ENCODE data around the gene GMPPA. TPM values are rescaled to one million over a fixed set of nuclear protein-coding genes. Genes with fewer than 3 reads are reported as not detected.

GMPPA gene
- total RNA-seq, 1 experiment from 2014 or later, result 32.0 TPM

GRCh38 chr2:219469186-219469724 is 29.4 kb upstream of the GMPPA start:
- no peak overlapping the region for H3K18ac ChIP-seq (ENCODE audit: insufficient read length, low read depth, low read length)
- whole genome bisulfite sequencing (ENCODE audit: extremely low coverage, insufficient read length, low lambda C conversion rate), result no CpG with 5 or more reads among the region's 16 CpGs
- no peak for DNase-seq

More at GRCh38 chr2:219469186-219469724, 29.4 kb upstream of the GMPPA start:
- Histone ChIP-seq H3K9ac (ENCODE audit: extremely low read depth, insufficient read length, low read length) (no peak overlapping the region), H4K5ac (ENCODE audit: insufficient read length, low read depth, low read length) (no peak overlapping the region), H3K14ac (ENCODE audit: insufficient read depth, low read length) (no peak overlapping the region), H2BK5ac (ENCODE audit: insufficient read length, low read length) (no peak overlapping the region), H3K4me1 (ENCODE audit: insufficient read depth, low read length) (no peaks in the 10 kb centered on the region), H4K91ac (ENCODE audit: insufficient read length, low read depth, low read length) (no peak overlapping the region), H3K4ac (ENCODE audit: low read depth, low read length) (no peak overlapping the region), H2BK15ac (ENCODE audit: low read depth, low read length) (no peak overlapping the region), H3K9me3 (ENCODE audit: control insufficient read depth, low read depth, low read length) (no peaks in the 10 kb centered on the region), H3K56ac (ENCODE audit: insufficient read length, low read depth, low read length) (no peak overlapping the region), H3K27me3 (ENCODE audit: insufficient read depth, low read length) (no peaks in the 10 kb centered on the region), H3K79me2 (ENCODE audit: insufficient read depth, low read length) (no peaks in the 10 kb centered on the region), H3K23me2 (ENCODE audit: insufficient read length, low read depth, low read length, poor library complexity, severe bottlenecking) (no peaks in the 10 kb centered on the region), H2AFZ (ENCODE audit: low read length) (no peak overlapping the region), H3K79me1 (ENCODE audit: insufficient read depth, low read depth, low read length, poor library complexity, severe bottlenecking) (no peaks in the 10 kb centered on the region), H3K4me2 (ENCODE audit: insufficient read depth, insufficient read length, low read length) (no peak overlapping the region), H2AK5ac (ENCODE audit: insufficient read length, low read length) (no peak overlapping the region), H2BK120ac (ENCODE audit: low read depth, low read length, poor library complexity, severe bottlenecking) (no peak overlapping the region), H2BK20ac (ENCODE audit: low read depth, low read length, poor library complexity, severe bottlenecking) (no peak overlapping the region), H2BK12ac (ENCODE audit: insufficient read length, low read depth, low read length) (no peak overlapping the region), H3K27ac (ENCODE audit: insufficient read length, low read depth, low read length) (no peak overlapping the region), H4K20me1 (ENCODE audit: control insufficient read depth, insufficient read depth, insufficient read length) (no peaks in the 10 kb centered on the region), H4K8ac (replicated peaks; ENCODE audit: insufficient read length, low read depth, low read length) (no peak overlapping the region), H3T11ph (ENCODE audit: low read length) (no peak overlapping the region), H3K23ac (ENCODE audit: insufficient read length, low read depth, low read length) (no peak overlapping the region)
- Mint-ChIP-seq H3K4me3 (no peak overlapping the region), H3K27me3 (ENCODE audit: low read depth) (peaks cover 5% of the 10 kb centered on the region; the same call in 1 of the 2 replicates), H3K4me1 (no peaks in the 10 kb centered on the region), H3K36me3 (ENCODE audit: insufficient read depth in 1 of 3, low read depth in 3 of 3) (peaks cover 0 to 12% (median 0%) of the 10 kb centered on the region in 3 experiments; a peak in 3 of 7 replicates), H3K27ac (no peak overlapping the region), H3K9me3 (no peaks in the 10 kb centered on the region; a peak in 1 of 5 replicates)
- TF ChIP-seq CTCF (conservative IDR thresholded peaks at IDR 0.05), result no peak
